ENCODE measurements around the gene LRRC4C.

The LRRC4C gene

GRCh38 chr11:41133023-41133422, 326.4 kb downstream of the LRRC4C start:
- no peak for DNase-seq (ENCODE audit: extremely low read depth in 1 of 2, low read depth in 1 of 2)

DNA sequence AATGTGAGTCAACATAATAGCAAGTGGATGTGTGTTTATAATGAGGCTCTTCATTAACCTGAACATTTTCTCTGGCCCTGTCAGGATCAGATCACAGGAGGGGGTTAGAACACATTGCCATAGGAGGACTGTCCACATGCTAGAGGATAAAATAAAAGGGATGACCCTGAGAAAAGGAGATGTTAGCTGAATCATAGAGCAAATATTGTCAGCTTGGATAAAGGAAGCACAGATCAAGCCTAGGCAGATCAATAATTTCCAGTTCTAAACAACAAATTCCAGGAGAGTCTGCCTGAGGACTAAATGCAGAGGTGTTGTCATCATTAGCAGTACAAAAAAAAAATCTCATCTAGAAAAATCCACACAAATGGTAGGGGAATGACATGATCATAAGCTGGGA, 337.9 kb downstream of the LRRC4C start:
- no peak for DNase-seq (ENCODE audit: extremely low read depth in 1 of 2, low read depth in 1 of 2)

GRCh38 chr11:41119484-41119883, 340.0 kb downstream of the LRRC4C start:
- no peak for DNase-seq (ENCODE audit: extremely low read depth in 1 of 2, low read depth in 1 of 2)

- no peak for DNase-seq (ENCODE audit: extremely low read depth in 1 of 2, low read depth in 1 of 2)
Observed at GRCh38 chr11:41118521-41118920, 340.9 kb downstream of the LRRC4C start.

- no peak for DNase-seq (ENCODE audit: extremely low read depth in 1 of 2, low read depth in 1 of 2)
Observed at GRCh38 chr11:41116970-41117369, 342.5 kb downstream of the LRRC4C start.

GRCh38 chr11:41115066-41115465, 344.4 kb downstream of the LRRC4C start:
- no peak for DNase-seq (ENCODE audit: extremely low read depth in 1 of 2, low read depth in 1 of 2)

DNA sequence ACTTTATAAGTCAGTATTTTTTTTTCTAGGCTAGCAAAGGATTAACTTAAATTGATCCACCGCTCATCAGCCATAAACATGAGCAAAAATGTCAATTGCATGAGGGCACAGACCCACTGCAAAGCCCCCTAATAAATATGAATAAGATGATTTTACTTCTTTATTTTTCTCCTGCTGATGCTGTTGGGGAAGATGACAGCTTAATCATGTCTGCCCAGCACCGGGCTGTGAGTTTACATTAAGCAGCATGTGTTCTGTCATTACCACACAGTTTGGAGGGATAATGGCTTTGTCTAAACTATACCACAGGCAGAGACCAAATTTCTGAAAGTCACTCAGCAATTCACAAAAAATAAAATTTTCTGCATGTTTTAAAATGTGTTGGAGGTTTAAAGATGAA, 346.3 kb downstream of the LRRC4C start:
- DNase-seq (ENCODE audit: extremely low read depth in 1 of 2, low read depth in 1 of 2), result no peak

GRCh38 chr11:41110527-41110926, 348.9 kb downstream of the LRRC4C start:
- DNase-seq (ENCODE audit: extremely low read depth in 1 of 2, low read depth in 1 of 2), result no peak

- DNase-seq (ENCODE audit: extremely low read depth in 1 of 2, low read depth in 1 of 2), result no peak
Observed at GRCh38 chr11:41102471-41102870, 357.0 kb downstream of the LRRC4C start.

- DNase-seq (ENCODE audit: extremely low read depth in 1 of 2, low read depth in 1 of 2), result no peak
Observed at GRCh38 chr11:41099654-41100053, 359.8 kb downstream of the LRRC4C start.

- no peak for DNase-seq (ENCODE audit: extremely low read depth in 1 of 2, low read depth in 1 of 2)
Observed at GRCh38 chr11:41085123-41085522, 374.3 kb downstream of the LRRC4C start.

DNA sequence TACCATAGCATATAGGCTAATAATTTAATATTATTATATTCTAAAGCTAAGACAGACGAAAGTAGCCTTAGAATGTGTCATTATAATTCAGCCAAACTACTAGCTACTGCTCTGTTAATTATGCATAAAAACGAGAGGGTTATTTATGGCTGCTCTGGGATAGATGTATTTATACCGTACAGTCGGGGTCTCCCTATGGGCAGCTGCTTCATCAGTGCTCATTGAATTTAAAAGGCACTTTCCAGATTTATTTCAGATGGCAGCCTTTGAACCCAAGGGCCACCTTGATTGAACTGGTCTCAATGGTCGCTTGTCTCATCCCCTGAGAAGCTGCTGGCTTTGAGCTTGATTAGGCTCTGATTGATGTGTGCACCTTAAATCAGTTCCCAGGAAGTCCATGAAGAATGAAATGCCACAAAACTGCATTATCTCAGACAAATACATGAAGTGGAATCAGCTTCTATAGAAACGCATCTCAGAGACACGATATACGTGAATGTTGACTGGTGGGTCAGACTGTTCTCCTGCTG, 377.6 kb downstream of the LRRC4C start:
- DNase-seq (ENCODE audit: extremely low read depth in 1 of 2, low read depth in 1 of 2), result no peak

DNA sequence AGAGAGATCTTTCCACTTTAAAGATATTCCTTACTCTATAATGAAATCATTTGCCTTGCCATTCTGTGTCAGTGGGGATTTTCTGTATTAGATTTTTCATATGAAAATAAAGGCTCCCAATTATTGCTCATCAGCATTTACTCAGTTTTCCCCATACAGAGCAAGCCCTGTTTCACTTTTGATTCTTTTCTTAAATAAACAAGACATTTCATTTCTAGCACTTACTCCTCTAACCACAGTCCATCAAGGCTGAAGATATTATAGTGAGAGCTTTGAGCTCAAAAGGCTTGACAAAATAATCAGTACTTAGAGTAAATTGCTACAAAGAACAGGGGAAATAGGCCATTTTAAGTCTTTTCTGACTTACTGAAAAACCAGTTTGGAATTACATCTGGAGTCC, 385.1 kb downstream of the LRRC4C start:
- DNase-seq (ENCODE audit: extremely low read depth in 1 of 2, low read depth in 1 of 2), result no peak

GRCh38 chr11:41065432-41065831, 394.0 kb downstream of the LRRC4C start:
- no peak for DNase-seq (ENCODE audit: extremely low read depth in 1 of 2, low read depth in 1 of 2)

GRCh38 chr11:41058138-41058537, 401.3 kb downstream of the LRRC4C start:
- DNase-seq (ENCODE audit: extremely low read depth in 1 of 2, low read depth in 1 of 2), result no peak

DNA sequence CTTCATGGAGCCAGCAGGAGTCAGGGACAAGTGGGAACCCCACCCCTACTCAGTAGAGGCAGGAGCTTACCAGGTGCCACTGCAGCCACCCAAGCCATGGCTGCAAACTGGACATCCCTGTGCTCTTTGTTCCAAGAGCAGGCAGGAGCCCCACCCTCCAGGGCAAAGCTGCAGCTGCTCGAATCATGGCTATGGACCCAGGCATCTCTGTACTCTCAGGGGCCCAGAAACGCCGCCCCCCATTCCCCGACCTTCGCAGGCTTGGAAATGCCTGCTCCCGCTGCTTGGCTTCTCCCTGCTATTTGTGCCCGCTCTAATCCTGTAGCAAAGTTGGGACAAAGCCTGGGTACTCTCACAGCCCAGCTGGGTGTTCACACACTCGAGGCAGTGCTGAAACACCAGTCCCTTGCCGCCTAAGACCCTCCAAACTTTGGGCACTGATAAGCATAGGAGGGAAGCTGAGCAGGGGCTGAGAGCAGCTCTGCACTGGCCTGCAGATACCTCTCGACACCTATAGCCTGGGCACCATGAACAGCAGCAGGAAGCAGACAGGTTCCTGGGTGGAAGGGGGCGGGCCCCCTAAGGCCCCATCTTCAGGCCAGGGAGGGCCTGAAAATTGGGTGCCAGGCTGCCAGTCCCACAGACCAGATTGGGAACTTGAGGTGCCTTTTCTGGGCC, 402.4 kb downstream of the LRRC4C start:
- no peak for DNase-seq (ENCODE audit: extremely low read depth in 1 of 2, low read depth in 1 of 2)

GRCh38 chr11:41053894-41054293, 405.6 kb downstream of the LRRC4C start:
- no peak for DNase-seq (ENCODE audit: extremely low read depth in 1 of 2, low read depth in 1 of 2)

DNA sequence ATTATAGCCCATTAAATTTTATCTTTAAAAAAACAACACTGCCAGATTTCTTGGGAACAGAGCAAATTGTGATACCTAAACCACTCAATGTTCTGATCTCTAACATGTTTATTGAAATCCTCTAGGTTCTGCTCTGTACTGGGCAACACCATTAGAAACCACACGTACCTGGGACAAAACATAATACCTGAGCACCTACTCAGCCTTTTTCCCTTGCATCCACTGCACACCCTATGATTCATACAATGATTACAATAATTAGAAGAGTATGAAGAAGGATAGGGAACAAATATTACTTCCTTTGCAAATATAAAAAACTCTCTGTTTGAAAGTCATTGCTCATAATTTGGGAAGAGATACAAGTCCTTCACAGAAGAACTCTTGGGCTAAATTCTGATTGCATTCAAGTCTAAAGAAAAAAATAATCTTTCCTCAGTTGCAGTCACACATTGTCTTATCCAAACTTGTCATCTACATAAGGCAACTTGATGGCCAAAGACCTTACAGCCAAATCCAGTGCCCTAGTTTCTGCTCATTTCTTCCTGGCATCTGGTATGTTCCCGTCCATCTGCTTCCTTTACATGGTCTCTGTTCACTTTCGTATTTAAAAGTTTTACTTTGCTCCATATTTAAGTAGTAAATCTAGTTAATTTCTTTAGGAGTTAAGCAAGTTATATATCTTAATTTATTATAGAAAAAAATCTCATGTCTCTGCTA, 407.4 kb downstream of the LRRC4C start:
- no peak for DNase-seq (ENCODE audit: extremely low read depth in 1 of 2, low read depth in 1 of 2)

- DNase-seq (ENCODE audit: extremely low read depth in 1 of 2, low read depth in 1 of 2), result no peak
Observed at GRCh38 chr11:41050791-41051190, 408.7 kb downstream of the LRRC4C start.

DNA sequence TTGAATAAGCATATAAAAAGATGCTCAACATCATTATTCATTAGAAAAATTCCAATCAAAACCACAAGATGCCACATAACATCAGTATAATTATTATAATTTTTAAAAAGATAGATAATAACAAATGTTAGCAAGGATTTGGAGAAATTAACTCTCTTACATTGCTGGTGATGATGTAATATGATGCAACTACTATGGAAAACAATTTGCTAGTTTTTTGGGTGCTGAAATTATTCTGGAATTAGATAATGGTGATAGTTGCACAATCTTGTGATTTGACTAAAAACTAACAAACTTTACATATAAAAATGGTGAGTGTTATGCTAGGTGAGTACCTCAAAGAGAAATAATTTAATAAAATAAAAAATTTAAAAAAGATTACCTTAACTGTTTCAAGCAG, 412.2 kb downstream of the LRRC4C start:
- DNase-seq (ENCODE audit: extremely low read depth in 1 of 2, low read depth in 1 of 2), result no peak

- no peak for DNase-seq (ENCODE audit: extremely low read depth in 1 of 2, low read depth in 1 of 2)
Observed at GRCh38 chr11:41045266-41045665, 414.2 kb downstream of the LRRC4C start.

- DNase-seq (ENCODE audit: extremely low read depth in 1 of 2, low read depth in 1 of 2), result no peak
Observed at GRCh38 chr11:41044747-41045146, 414.7 kb downstream of the LRRC4C start.

All from stimulated activated CD8-positive, alpha-beta memory T cell treated with anti-CD3 and anti-CD28 coated beads, Interleukin-7, amount 100 ng/mL, for 48 hours (primary cell).